HG02885 (cell line): ENCODE results near the gene ZNF740.

Source experiments
- ATAC-seq: cut with Tn5 transposase; IDR thresholded peaks from one replicate; pipeline ENCODE4 v1.9.1; 2021; ENCODE audit warnings: mild to moderate bottlenecking; ENCODE audit not compliant: unreplicated experiment, poor library complexity

The ZNF740 gene

GRCh38 chr12:53211476-53212381, 31.2 kb downstream of the ZNF740 start:
- ATAC-seq: no peak

GRCh38 chr12:53212931-53213330, 32.4 kb downstream of the ZNF740 start:
- ATAC-seq: no peak

GRCh38 chr12:53213348-53213747, 32.8 kb downstream of the ZNF740 start:
- ATAC-seq: peak; percentile 60

GRCh38 chr12:53214221-53214620, 33.7 kb downstream of the ZNF740 start:
- ATAC-seq: no peak

- ATAC-seq: no peak
Measured at GRCh38 chr12:53214687-53215455, 34.3 kb downstream of the ZNF740 start.

- no peak for ATAC-seq
Measured at GRCh38 chr12:53215497-53215896, 35.0 kb downstream of the ZNF740 start.

- ATAC-seq: no peak
Measured at GRCh38 chr12:53217051-53217930, 36.8 kb downstream of the ZNF740 start.

GRCh38 chr12:53217931-53218307, 37.4 kb downstream of the ZNF740 start:
- ATAC-seq: no peak

- ATAC-seq: no peak
Measured at GRCh38 chr12:53218551-53219291, 38.2 kb downstream of the ZNF740 start.

- ATAC-seq: peak; percentile 15
Measured at GRCh38 chr12:53219292-53219955, 38.9 kb downstream of the ZNF740 start.

- peak; percentile 38 for ATAC-seq
Measured at GRCh38 chr12:53219956-53220693, 39.6 kb downstream of the ZNF740 start.

GRCh38 chr12:53220694-53221202, 40.2 kb downstream of the ZNF740 start:
- peak; percentile 59 for ATAC-seq

- ATAC-seq: peak; percentile 19
Measured at GRCh38 chr12:53221203-53222080, 40.9 kb downstream of the ZNF740 start.

GRCh38 chr12:53222170-53222721, 41.7 kb downstream of the ZNF740 start:
- ATAC-seq: no peak

- no peak for ATAC-seq
Measured at GRCh38 chr12:53222806-53223261, 42.3 kb downstream of the ZNF740 start.

- ATAC-seq: no peak
Measured at GRCh38 chr12:53223389-53224060, 43.0 kb downstream of the ZNF740 start.
